Endothelial cell of umbilical vein (primary cell): Measurements from ENCODE around the gene COPS3. TPM values are rescaled to one million over a fixed set of nuclear protein-coding genes. Genes with fewer than 3 reads are reported as not detected.

ENCODE experiments used
- BruUV-seq: library from RNA; stranded (reverse); fragments of 400-500 nt; replicated peaks from 2 replicates; lab custom pipeline; 2021; lab: Mats Ljungman, UMichigan
- CTCF ChIA-PET: fragments of 300-600, 350-600 bp; sonication (Branson Sonifier 250); formaldehyde crosslinking; loops from one replicate; lab custom pipeline; 2021; ENCODE audit warnings: antibody characterized with exemption, inconsistent platforms; lab: Charles Lee
- POLR2A ChIA-PET: fragments of 300-600, 350-600 bp; sonication (Branson Sonifier 250); formaldehyde crosslinking; loops from one replicate; lab custom pipeline; 2021; ENCODE audit warnings: antibody characterized with exemption, inconsistent platforms; lab: Charles Lee
- DNase-seq: peaks from one replicate; pipeline ENCODE4 v3.0.0-alpha.2; 2011; ENCODE audit warnings: low read depth, low spot score
- FAIRE-seq: peaks from 2 replicates; lab custom pipeline; 2011; peaks lifted over from hg19 to GRCh38; lab: Jason Lieb, UNC
- H2AFZ ChIP-seq: 2 replicates; pipeline ENCODE4 v1.6.0; 2012; ENCODE audit warnings: low read depth, low read length, control low read depth, inconsistent platforms
- H3K27ac ChIP-seq: 2 replicates; pipeline ENCODE4 v1.5.1; 2011; ENCODE audit warnings: low read depth, mild to moderate bottlenecking, control low read depth, low read length, moderate library complexity; ENCODE audit not compliant: insufficient read depth
- H3K27me3 ChIP-seq, 2 experiments: 2 replicates each; pipeline versions ENCODE4 v1.6.0 to v1.6.1; 2011; ENCODE audit warnings: low read length in 2 of 2, mixed read lengths in 1 of 2; ENCODE audit not compliant: control insufficient read depth in 2 of 2, insufficient read depth in 2 of 2
- H3K36me3 ChIP-seq, 2 experiments: 2 replicates in 1 of 2; 3 replicates in 1 of 2; pipeline ENCODE4 v1.5.1; 2011; ENCODE audit warnings: low read length in 2 of 2, mild to moderate bottlenecking in 1 of 2, moderate library complexity in 1 of 2; ENCODE audit not compliant: control insufficient read depth in 2 of 2, insufficient read depth in 2 of 2; ENCODE audit errors: extremely low read depth in 1 of 2
- H3K4me1 ChIP-seq: 3 replicates; pipeline ENCODE4 v1.5.1; 2011; ENCODE audit warnings: mild to moderate bottlenecking, low read length; ENCODE audit not compliant: control insufficient read depth, insufficient read depth; ENCODE audit errors: extremely low read depth
- H3K4me2 ChIP-seq: 2 replicates; pipeline ENCODE4 v1.6.1; 2011; ENCODE audit warnings: low read length, control low read depth, mixed read lengths; ENCODE audit not compliant: insufficient read depth
- H3K4me3 ChIP-seq, 3 experiments: fragments of 200-600 bp in 1 of 3; sonication (generic), shearing (Covaris generic) in 1 of 3; replicated peaks in 1 of 3; 2 replicates each; pipeline ENCODE4 v1.5.1; 2011 to 2016; ENCODE audit warnings: control low read depth in 3 of 3, low read length in 3 of 3, mild to moderate bottlenecking in 2 of 3, inconsistent platforms in 1 of 3, low read depth in 1 of 3, moderate library complexity in 1 of 3; ENCODE audit not compliant: insufficient read depth in 1 of 3
- H3K79me2 ChIP-seq: 2 replicates; pipeline ENCODE4 v1.6.0; 2012; ENCODE audit warnings: low read length, inconsistent platforms; ENCODE audit not compliant: control insufficient read depth, insufficient read depth
- H3K9ac ChIP-seq: replicated peaks from 2 replicates; pipeline ENCODE3; 2011; ENCODE audit warnings: low read length, control low read depth; ENCODE audit not compliant: insufficient read depth; ENCODE audit errors: extremely low read depth
- H3K9me1 ChIP-seq: replicated peaks from 3 replicates; pipeline ENCODE4 v1.6.0; 2011; ENCODE audit warnings: mild to moderate bottlenecking, low read length; ENCODE audit not compliant: control insufficient read depth, insufficient read depth; ENCODE audit errors: extremely low read depth
- H3K9me3 ChIP-seq: replicated peaks from 2 replicates; pipeline ENCODE4 v1.5.1; 2012; ENCODE audit warnings: low read length, inconsistent platforms; ENCODE audit not compliant: control insufficient read depth, insufficient read depth
- H4K20me1 ChIP-seq: replicated peaks from 2 replicates; pipeline ENCODE3; 2011; ENCODE audit warnings: mild to moderate bottlenecking, low read length; ENCODE audit not compliant: control insufficient read depth, insufficient read depth; ENCODE audit errors: extremely low read depth
- CTCF ChIP-seq, 2 donors: IDR thresholded peaks; 1 replicate in 1 of 2; 2 replicates in 1 of 2; pipeline ENCODE4 v1.5.1; 2011; ENCODE audit warnings: low read length in 2 of 2, mild to moderate bottlenecking in 2 of 2, moderate library complexity in 2 of 2, control low read depth in 1 of 2, inconsistent platforms in 1 of 2, low read depth in 1 of 2; ENCODE audit not compliant: insufficient read depth in 1 of 2; ENCODE audit errors: extremely low read depth in 1 of 2
- EZH2 ChIP-seq: IDR thresholded peaks from 2 replicates; pipeline ENCODE4 v1.6.1; 2012; ENCODE audit warnings: borderline replicate concordance, low read depth, mild to moderate bottlenecking, moderate library complexity, low read length, inconsistent platforms; ENCODE audit not compliant: severe bottlenecking
- GATA2 ChIP-seq: IDR thresholded peaks from 2 replicates; pipeline ENCODE4 v1.7.0; 2011; ENCODE audit warnings: low read depth, mild to moderate bottlenecking, moderate library complexity, mixed read lengths, low read length; ENCODE audit not compliant: insufficient read length, insufficient read depth
- MAX ChIP-seq: IDR thresholded peaks from 2 replicates; pipeline ENCODE4 v1.6.1; 2011; ENCODE audit not compliant: insufficient read depth, insufficient read length
- POLR2A ChIP-seq: IDR thresholded peaks from 2 replicates; pipeline ENCODE4 v1.6.1; 2012; ENCODE audit warnings: low read depth, mild to moderate bottlenecking, control low read depth, low read length
- POLR2AphosphoS5 ChIP-seq: IDR thresholded peaks from 2 replicates; pipeline ENCODE4 v1.6.1; 2012; ENCODE audit warnings: low read depth, mild to moderate bottlenecking, control low read depth, low read length, moderate library complexity; ENCODE audit not compliant: insufficient read depth
- dilution Hi-C: fragments of 300-500 bp; cut with MboI; formaldehyde crosslinking; loops from one replicate; pipeline ENCODE4 v1.15.0; 2019; ENCODE audit warnings: low sequenced_read_pairs; ENCODE audit not compliant: extremely low pct_ligation_motif_present
- intact Hi-C: fragments of 100-400 bp; cut with micrococcal nuclease; formaldehyde crosslinking; loops from one replicate; pipeline ENCODE4 v1.10.0; 2022
- polyA plus RNA-seq, 4 experiments: library from polyadenylated mRNA; depleted of rRNA in 3 of 4; stranded (reverse) in 3 of 4; unstranded in 1 of 4; fragments of >200 nt; gene quantifications; 2 replicates each; pipeline versions ENCODE4 v1.2.1 to v1.2.3, GENCODE V29; 2011 to 2012; ENCODE audit warnings: missing spikeins in 1 of 4
- total RNA-seq: library from RNA; stranded (reverse); gene quantifications from 2 replicates; pipeline ENCODE4 v1.2.3, GENCODE V29; 2021

The COPS3 gene
- total and polyA plus RNA-seq, 2 donors (not counting 3 experiments of a cell fraction or from before 2014, with no cell fraction given), result 54.8 to 80.9 TPM

GRCh38 chr17:17242246-17242645, 38.8 kb downstream of the COPS3 start:
- Histone ChIP-seq H3K4me2 (no peak overlapping the region), H2AFZ (no peak overlapping the region), H3K4me3 (no peak overlapping the region), H3K9me3 (no peaks in the 10 kb centered on the region), H3K79me2 (no peaks in the 10 kb centered on the region), H3K9ac (no peak overlapping the region), H4K20me1 (no peaks in the 10 kb centered on the region), H3K27ac (no peak overlapping the region), H3K27me3 (no peaks in the 10 kb centered on the region), H3K36me3 (peaks cover 6 to 7% of the 10 kb centered on the region in 2 experiments), H3K4me1 (no peaks in the 10 kb centered on the region), H3K9me1 (no peaks in the 10 kb centered on the region)
- ChIA-PET CTCF (no interaction called here), POLR2A (no interaction called here)
- FAIRE-seq (no peak), DNase-seq (no peak)
- TF ChIP-seq EZH2 (no peak), MAX (no peak), POLR2AphosphoS5 (no peak), CTCF (IDR thresholded peaks at IDR 0.05; ENCODE audit: extremely low read depth in 1 of 2, insufficient read depth in 1 of 2, low read depth in 1 of 2, low read length in 2 of 2) (no peak), POLR2A (no peak)
- dilution Hi-C loops (no loop called here), intact Hi-C loops (no loop called here)
- no TSS peak for BruUV-seq

- H3K4me1 ChIP-seq, result no peaks in the 10 kb centered on the region
- H4K20me1 ChIP-seq, result no peaks in the 10 kb centered on the region
- DNase-seq (no peak), FAIRE-seq (no peak)
- H3K9ac ChIP-seq, result no peak overlapping the region
- no peak overlapping the region for H3K4me3 ChIP-seq
- no peaks in the 10 kb centered on the region for H3K9me1 ChIP-seq
- no peak for TF ChIP-seq GATA2
- peaks cover 1 to 4% of the 10 kb centered on the region in 2 experiments for H3K36me3 ChIP-seq
- peaks cover 3% of the 10 kb centered on the region for H3K79me2 ChIP-seq
- dilution Hi-C loops (no loop called here), intact Hi-C loops (no loop called here)
- no TSS peak for BruUV-seq
- no peak overlapping the region for H3K4me2 ChIP-seq
- H2AFZ ChIP-seq, result no peak overlapping the region
- H3K27ac ChIP-seq, result no peak overlapping the region
- no peaks in the 10 kb centered on the region for H3K27me3 ChIP-seq
- POLR2A ChIA-PET, result no interaction called here
- no peaks in the 10 kb centered on the region for H3K9me3 ChIP-seq
- CTCF ChIA-PET, result no interaction called here
Observed at GRCh38 chr17:17241656-17242055, 39.4 kb downstream of the COPS3 start.
